ENCODE data around the gene UBE2J2.

The UBE2J2 gene

GRCh38 chr1:1247341-1247913, 26.2 kb downstream of the UBE2J2 start:
- no peak for TF ChIP-seq CTCF (IDR thresholded peaks at IDR 0.05; ENCODE audit: low read depth, low read length)
- no peak for TF ChIP-seq EZH2phosphoT487 (IDR thresholded peaks at IDR 0.05; ENCODE audit: low read depth)

GRCh38 chr1:1246577-1247340, 26.9 kb downstream of the UBE2J2 start, which contains the start of gene C1QTNF12:
TSS of gene C1QTNF12 (minus strand) at chr1:1246722. CDS start at chr1:1246690, 32 bp downstream.
- H3K4me1 ChIP-seq (ENCODE audit: low read length) = peaks cover 16% of the 10 kb centered on the region
- H3K27ac ChIP-seq (ENCODE audit: low read length) = no peak within 1 kb of the TSS
- H3K9ac ChIP-seq (ENCODE audit: low read length) = no peak within 1 kb of the TSS
- TF ChIP-seq EZH2phosphoT487 (IDR thresholded peaks at IDR 0.05; ENCODE audit: low read depth) = no peak
- H3K9me3 ChIP-seq (ENCODE audit: insufficient read depth, low read length) = no peaks in the 10 kb centered on the region
- no peak within 1 kb of the TSS for H2AFZ ChIP-seq (ENCODE audit: low read depth, low read length)
- H4K20me1 ChIP-seq (ENCODE audit: insufficient read depth, low read length) = 0 out of 2 replicates have a peak, but pooled peaks cover 6% of the 10 kb centered on the region
- no peaks in the 10 kb centered on the region for H3K27me3 ChIP-seq (ENCODE audit: low read depth, low read length)
- no peak within 1 kb of the TSS for H3K4me2 ChIP-seq (ENCODE audit: low read length)
- no peaks in the 10 kb centered on the region for H3K36me3 ChIP-seq (replicated peaks; ENCODE audit: low read depth, low read length)
- H3K4me3 ChIP-seq (ENCODE audit: low read length) = no peak within 1 kb of the TSS
- no peaks in the 10 kb centered on the region for H3K79me2 ChIP-seq (ENCODE audit: low read length)

More at GRCh38 chr1:1247341-1247913, 26.2 kb downstream of the UBE2J2 start:
- no peaks in the 10 kb centered on the region for H3K79me2 ChIP-seq (ENCODE audit: low read length)
- no peaks in the 10 kb centered on the region for H3K9me3 ChIP-seq (ENCODE audit: insufficient read depth, low read length)
- no peaks in the 10 kb centered on the region for H3K27me3 ChIP-seq (ENCODE audit: low read depth, low read length)
- no peak overlapping the region for H3K4me3 ChIP-seq (ENCODE audit: low read length)
- H2AFZ ChIP-seq (ENCODE audit: low read depth, low read length) = no peak overlapping the region
- H3K4me1 ChIP-seq (ENCODE audit: low read length) = peaks cover 16% of the 10 kb centered on the region
- H3K4me2 ChIP-seq (ENCODE audit: low read length) = no peak overlapping the region
- H4K20me1 ChIP-seq (ENCODE audit: insufficient read depth, low read length) = 0 out of 2 replicates have a peak, but pooled peaks cover 6% of the 10 kb centered on the region
- H3K36me3 ChIP-seq (replicated peaks; ENCODE audit: low read depth, low read length) = no peaks in the 10 kb centered on the region
- H3K27ac ChIP-seq (ENCODE audit: low read length) = no peak overlapping the region
- no peak overlapping the region for H3K9ac ChIP-seq (ENCODE audit: low read length)

GRCh38 chr1:1245817-1246576, 27.7 kb downstream of the UBE2J2 start:
- TF ChIP-seq EZH2phosphoT487 (IDR thresholded peaks at IDR 0.05; ENCODE audit: low read depth) (no peak), CTCF (IDR thresholded peaks at IDR 0.05; ENCODE audit: low read depth, low read length) (no peak)
- Histone ChIP-seq H3K27ac (ENCODE audit: low read length) (no peak overlapping the region), H3K9me3 (ENCODE audit: insufficient read depth, low read length) (no peaks in the 10 kb centered on the region), H3K9ac (ENCODE audit: low read length) (no peak overlapping the region), H4K20me1 (ENCODE audit: insufficient read depth, low read length) (0 out of 2 replicates have a peak, but pooled peaks cover 5% of the 10 kb centered on the region), H3K4me2 (ENCODE audit: low read length) (no peak overlapping the region), H3K36me3 (replicated peaks; ENCODE audit: low read depth, low read length) (no peaks in the 10 kb centered on the region), H3K27me3 (ENCODE audit: low read depth, low read length) (no peaks in the 10 kb centered on the region), H3K4me3 (ENCODE audit: low read length) (no peak overlapping the region), H3K79me2 (ENCODE audit: low read length) (no peaks in the 10 kb centered on the region), H3K4me1 (ENCODE audit: low read length) (peaks cover 14% of the 10 kb centered on the region), H2AFZ (ENCODE audit: low read depth, low read length) (no peak overlapping the region)

GRCh38 chr1:1245178-1245816, 28.4 kb downstream of the UBE2J2 start:
- Histone ChIP-seq H2AFZ (ENCODE audit: low read depth, low read length) (no peak overlapping the region), H3K27ac (ENCODE audit: low read length) (no peak overlapping the region), H3K27me3 (ENCODE audit: low read depth, low read length) (no peaks in the 10 kb centered on the region), H3K36me3 (replicated peaks; ENCODE audit: low read depth, low read length) (no peaks in the 10 kb centered on the region), H4K20me1 (ENCODE audit: insufficient read depth, low read length) (no peaks in the 10 kb centered on the region), H3K9ac (ENCODE audit: low read length) (no peak overlapping the region), H3K9me3 (ENCODE audit: insufficient read depth, low read length) (no peaks in the 10 kb centered on the region), H3K79me2 (ENCODE audit: low read length) (no peaks in the 10 kb centered on the region), H3K4me2 (ENCODE audit: low read length) (no peak overlapping the region), H3K4me3 (ENCODE audit: low read length) (no peak overlapping the region), H3K4me1 (ENCODE audit: low read length) (peaks cover 7% of the 10 kb centered on the region)
- TF ChIP-seq EZH2phosphoT487 (IDR thresholded peaks at IDR 0.05; ENCODE audit: low read depth) = no peak

Measured in OCI-LY3 (cell line).